Central memory CD8-positive, alpha-beta T cell (primary cell): ENCODE measurements around the gene ETV7.

Experiments
- ATAC-seq: fragments of 150-1000 bp; cut with Tn5 transposase; replicated peaks from 2 replicates; pipeline ENCODE4 v1.10.0; 2022; ENCODE audit warnings: mild to moderate bottlenecking, moderate FRiP score, moderate number of reproducible peaks; ENCODE audit not compliant: poor library complexity, severe bottlenecking; ENCODE audit errors: extremely low read depth
- DNase-seq, 2 donors: peaks; one replicate each; pipeline ENCODE4 v3.0.0; 2021; ENCODE audit warnings: low spot score in 2 of 2
- H3K27ac Mint-ChIP-seq: one replicate; pipeline ENCODE4 v1.8.0; 2022; ENCODE audit warnings: low read depth, mild to moderate bottlenecking, moderate library complexity, mixed read lengths
- H3K27me3 Mint-ChIP-seq: one replicate; pipeline ENCODE4 v1.8.0; 2022; ENCODE audit warnings: mixed read lengths
- H3K36me3 Mint-ChIP-seq: one replicate; pipeline ENCODE4 v1.8.0; 2022; ENCODE audit warnings: mild to moderate bottlenecking, moderate library complexity, mixed read lengths; ENCODE audit not compliant: insufficient read depth
- H3K4me1 Mint-ChIP-seq: one replicate; pipeline ENCODE4 v1.8.0; 2022; ENCODE audit warnings: mixed read lengths
- H3K4me3 Mint-ChIP-seq: one replicate; pipeline ENCODE4 v1.8.0; 2022; ENCODE audit warnings: mild to moderate bottlenecking, moderate library complexity, mixed read lengths
- H3K9me3 Mint-ChIP-seq: one replicate; pipeline ENCODE4 v1.8.0; 2022; ENCODE audit warnings: mixed read lengths

ETV7 gene

GRCh38 chr6:36387440-36388303 is at the start of gene ETV7:
Gene ETV7 (minus strand): TSS chr6:36387669. CDS start chr6:36387541, 128 bp downstream.
- Mint-ChIP-seq H3K4me3 (peak within 1 kb of the TSS; percentile 88), H3K27ac (peak within 1 kb of the TSS; percentile 85), H3K27me3 (peaks cover 20% of the 10 kb centered on the region), H3K4me1 (peaks cover 18% of the 10 kb centered on the region), H3K36me3 (peaks cover 3% of the 10 kb centered on the region), H3K9me3 (no peaks in the 10 kb centered on the region)
- ATAC-seq = peak; percentile 57
- DNase-seq = no peak

- no peaks in the 10 kb centered on the region for H3K9me3 Mint-ChIP-seq
- DNase-seq (no peak), ATAC-seq (no peak)
- H3K36me3 Mint-ChIP-seq = peaks cover 5% of the 10 kb centered on the region
- H3K4me3 Mint-ChIP-seq = no peak overlapping the region
- H3K27me3 Mint-ChIP-seq = no peaks in the 10 kb centered on the region
- H3K27ac Mint-ChIP-seq = no peak overlapping the region
- H3K4me1 Mint-ChIP-seq = peaks cover 5% of the 10 kb centered on the region
Observed at GRCh38 chr6:36436466-36436865, 49.0 kb upstream of the ETV7 start.

GRCh38 chr6:36432151-36432671 is 44.7 kb upstream of the ETV7 start:
- H3K36me3 Mint-ChIP-seq = no peaks in the 10 kb centered on the region
- DNase-seq (no peak), ATAC-seq (no peak)
- no peaks in the 10 kb centered on the region for H3K9me3 Mint-ChIP-seq
- H3K4me3 Mint-ChIP-seq = no peak overlapping the region
- H3K4me1 Mint-ChIP-seq = no peaks in the 10 kb centered on the region
- H3K27me3 Mint-ChIP-seq = no peaks in the 10 kb centered on the region
- H3K27ac Mint-ChIP-seq = no peak overlapping the region

GRCh38 chr6:36431197-36431596 is 43.7 kb upstream of the ETV7 start:
- DNase-seq (no peak), ATAC-seq (no peak)
- Mint-ChIP-seq H3K9me3 (no peaks in the 10 kb centered on the region), H3K4me1 (no peaks in the 10 kb centered on the region), H3K27me3 (no peaks in the 10 kb centered on the region), H3K27ac (no peak overlapping the region), H3K36me3 (no peaks in the 10 kb centered on the region), H3K4me3 (no peak overlapping the region)

- ATAC-seq (no peak), DNase-seq (no peak)
- Mint-ChIP-seq H3K27ac (no peak overlapping the region), H3K9me3 (no peaks in the 10 kb centered on the region), H3K27me3 (no peaks in the 10 kb centered on the region), H3K4me1 (no peaks in the 10 kb centered on the region), H3K4me3 (no peak overlapping the region), H3K36me3 (no peaks in the 10 kb centered on the region)
Observed at GRCh38 chr6:36430351-36430750, 42.9 kb upstream of the ETV7 start.

GRCh38 chr6:36428911-36429310 is 41.4 kb upstream of the ETV7 start:
- no peak for ATAC-seq
- Mint-ChIP-seq H3K9me3 (no peaks in the 10 kb centered on the region), H3K27me3 (no peaks in the 10 kb centered on the region), H3K27ac (no peak overlapping the region), H3K36me3 (peaks cover 2% of the 10 kb centered on the region), H3K4me3 (no peak overlapping the region), H3K4me1 (peaks cover under 1% of the 10 kb centered on the region)
- no peak for DNase-seq

GRCh38 chr6:36426622-36427021 is 39.2 kb upstream of the ETV7 start:
- ATAC-seq (no peak), DNase-seq (no peak)
- H3K4me3 Mint-ChIP-seq = no peak overlapping the region
- H3K4me1 Mint-ChIP-seq = peaks cover 18% of the 10 kb centered on the region
- no peaks in the 10 kb centered on the region for H3K27me3 Mint-ChIP-seq
- no peaks in the 10 kb centered on the region for H3K9me3 Mint-ChIP-seq
- no peak overlapping the region for H3K27ac Mint-ChIP-seq
- peaks cover 8% of the 10 kb centered on the region for H3K36me3 Mint-ChIP-seq

- DNase-seq (peak; percentile 95 to 96), ATAC-seq (peak; percentile 99)
- peaks cover 18% of the 10 kb centered on the region for H3K4me1 Mint-ChIP-seq
- peaks cover 10% of the 10 kb centered on the region for H3K36me3 Mint-ChIP-seq
- H3K27ac Mint-ChIP-seq = peak overlapping the region; percentile 77
- peak overlapping the region; percentile 88 for H3K4me3 Mint-ChIP-seq
- no peaks in the 10 kb centered on the region for H3K9me3 Mint-ChIP-seq
- no peaks in the 10 kb centered on the region for H3K27me3 Mint-ChIP-seq
Observed at GRCh38 chr6:36423101-36423824, 35.8 kb upstream of the ETV7 start.

- ATAC-seq = peak; percentile 1
- peaks cover 10% of the 10 kb centered on the region for H3K36me3 Mint-ChIP-seq
Observed at GRCh38 chr6:36422714-36423100, 35.2 kb upstream of the ETV7 start.

GRCh38 chr6:36419310-36419709 is 31.8 kb upstream of the ETV7 start:
- no peak overlapping the region for H3K4me3 Mint-ChIP-seq
- no peaks in the 10 kb centered on the region for H3K27me3 Mint-ChIP-seq
- no peaks in the 10 kb centered on the region for H3K9me3 Mint-ChIP-seq
- H3K4me1 Mint-ChIP-seq = peaks cover 18% of the 10 kb centered on the region
- H3K36me3 Mint-ChIP-seq = peaks cover 10% of the 10 kb centered on the region
- DNase-seq = no peak
- no peak for ATAC-seq
- no peak overlapping the region for H3K27ac Mint-ChIP-seq

More at GRCh38 chr6:36422714-36423100, 35.2 kb upstream of the ETV7 start:
- Mint-ChIP-seq H3K4me1 (peaks cover 18% of the 10 kb centered on the region), H3K9me3 (no peaks in the 10 kb centered on the region), H3K27me3 (no peaks in the 10 kb centered on the region), H3K27ac (peak overlapping the region; percentile 77), H3K4me3 (peak overlapping the region; percentile 88)
- no peak for DNase-seq

GRCh38 chr6:36418558-36418957 is 31.1 kb upstream of the ETV7 start:
- H3K27me3 Mint-ChIP-seq = no peaks in the 10 kb centered on the region
- peaks cover 7% of the 10 kb centered on the region for H3K36me3 Mint-ChIP-seq
- peaks cover 14% of the 10 kb centered on the region for H3K4me1 Mint-ChIP-seq
- no peaks in the 10 kb centered on the region for H3K9me3 Mint-ChIP-seq
- no peak for ATAC-seq
- no peak for DNase-seq
- H3K27ac Mint-ChIP-seq = no peak overlapping the region
- H3K4me3 Mint-ChIP-seq = no peak overlapping the region

- no peak for ATAC-seq
- H3K27me3 Mint-ChIP-seq = peaks cover 5% of the 10 kb centered on the region
- no peaks in the 10 kb centered on the region for H3K9me3 Mint-ChIP-seq
- no peaks in the 10 kb centered on the region for H3K4me1 Mint-ChIP-seq
- peaks cover 1% of the 10 kb centered on the region for H3K36me3 Mint-ChIP-seq
- DNase-seq = no peak
- no peak overlapping the region for H3K4me3 Mint-ChIP-seq
- H3K27ac Mint-ChIP-seq = no peak overlapping the region
Observed at GRCh38 chr6:36414481-36414880, 27.0 kb upstream of the ETV7 start.
